ENCODE measurements around the gene RAB28. TPM values are rescaled to one million over a fixed set of nuclear protein-coding genes. Genes with fewer than 3 reads are reported as not detected.

The RAB28 gene
- total and polyA plus RNA-seq, 2 of the 8 experiments (the other 6 are each of a cell fraction or from before 2014, with no cell fraction given) = 16.0 to 18.7 TPM

DNA sequence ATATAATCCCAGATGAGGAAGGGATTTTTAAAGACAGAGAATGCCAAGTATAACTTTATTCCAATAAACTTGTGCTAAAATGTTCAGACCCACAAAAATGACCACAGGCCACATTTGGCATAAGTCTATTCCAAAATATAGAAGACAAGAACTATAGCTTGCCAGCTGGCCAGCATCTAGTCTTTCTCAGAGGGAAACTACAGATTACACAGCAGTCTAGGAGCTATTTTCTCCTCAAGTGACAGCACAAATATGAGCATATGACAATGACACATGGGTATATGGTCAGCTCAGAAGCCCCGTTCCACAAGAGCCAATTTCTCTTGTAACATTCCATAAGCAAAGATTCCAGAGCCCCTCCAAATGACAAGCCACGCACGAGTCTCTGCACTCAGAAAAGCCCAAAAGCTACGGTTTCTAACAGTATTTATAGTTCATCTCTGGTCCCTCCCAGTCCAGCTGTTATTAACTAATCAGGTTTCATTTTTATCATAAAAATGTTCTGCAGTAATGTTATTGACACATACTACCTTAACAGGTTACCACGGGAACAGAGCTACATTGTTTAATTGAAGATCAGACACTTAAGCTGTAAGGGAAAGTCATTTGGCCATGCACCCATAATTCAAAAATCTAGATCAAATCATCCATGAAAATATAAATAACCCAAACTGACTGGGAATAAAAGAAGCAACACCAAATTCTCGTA is 70.3 kb downstream of the RAB28 start (continued):
- TF ChIP-seq CBX5 (IDR thresholded peaks at IDR 0.05; ENCODE audit: low read depth, low read length) (no peak), TEAD4 (IDR thresholded peaks at IDR 0.05; ENCODE audit: low read depth, low read length) (no peak), CBX8 (IDR thresholded peaks at IDR 0.05; ENCODE audit: borderline replicate concordance, low read depth, low read length) (no peak)

Measured in H1 (cell line).